Fibroblast of mammary gland (primary cell): ENCODE measurements around the gene DESI2.

Source experiments
- DNase-seq: peaks from one replicate; pipeline ENCODE4 v3.0.0-alpha.2; 2010; ENCODE audit warnings: low read depth
- H3K4me3 ChIP-seq: 2 replicates; pipeline ENCODE4 v1.5.1; 2011; ENCODE audit warnings: low read depth, mild to moderate bottlenecking, low read length, moderate library complexity; ENCODE audit not compliant: control insufficient read depth
- TF ChIP-seq, protein P1 (sequence below): conservative IDR thresholded peaks from 2 replicates; pipeline ENCODE4 v1.5.1; 2011; ENCODE audit warnings: low read depth, low read length, inconsistent platforms; ENCODE audit not compliant: control insufficient read depth, insufficient read depth

Gene DESI2

DNA sequence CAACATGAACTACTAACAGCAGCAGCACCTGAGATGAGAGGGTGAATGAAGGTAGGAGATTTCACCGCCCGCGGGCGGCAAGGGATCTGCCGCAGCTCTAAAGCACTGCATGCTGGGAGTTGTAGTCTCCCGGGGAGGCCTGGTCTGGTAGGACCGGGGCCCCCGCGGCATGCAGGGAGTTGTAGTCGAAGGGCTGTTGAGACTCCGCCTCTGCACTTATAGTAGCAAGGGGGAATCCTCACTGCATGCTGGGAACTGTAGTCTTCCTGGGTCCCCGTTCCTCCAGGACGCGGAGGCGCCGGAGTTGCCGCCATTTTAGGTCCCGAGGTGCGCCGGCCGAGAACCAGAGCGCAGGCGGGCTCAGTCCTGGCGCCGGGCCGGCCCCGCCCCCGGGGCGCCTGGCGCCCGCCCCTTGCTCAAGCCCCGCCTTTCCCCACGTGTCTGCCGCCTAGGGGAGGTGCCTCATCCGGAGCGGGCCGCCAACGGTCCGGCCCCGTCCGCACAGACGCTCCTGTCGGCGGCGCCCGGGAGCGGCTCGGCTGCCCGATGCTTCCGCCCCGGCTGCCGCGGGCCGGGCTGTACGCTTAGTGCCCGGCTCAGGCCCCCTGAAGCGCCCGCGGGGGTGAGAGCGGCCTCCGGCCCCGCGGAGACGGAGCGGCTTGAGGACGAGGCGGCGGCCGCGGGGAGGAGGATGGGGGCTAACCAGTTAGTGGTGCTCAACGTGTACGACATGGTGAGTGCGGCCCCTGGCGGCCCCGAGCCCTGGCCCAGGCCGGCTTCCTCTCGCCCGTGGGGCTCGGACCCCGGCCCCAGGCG, at the start of gene DESI2:
Gene DESI2 (plus strand): TSS at position 504 of the 816 bp plus-strand sequence. CDS start 188 bp downstream, at position 692.
- DNase-seq: peak; percentile 99
- H3K4me3 ChIP-seq: peak within 1 kb of the TSS; percentile 64
- TF ChIP-seq, protein P1, sequence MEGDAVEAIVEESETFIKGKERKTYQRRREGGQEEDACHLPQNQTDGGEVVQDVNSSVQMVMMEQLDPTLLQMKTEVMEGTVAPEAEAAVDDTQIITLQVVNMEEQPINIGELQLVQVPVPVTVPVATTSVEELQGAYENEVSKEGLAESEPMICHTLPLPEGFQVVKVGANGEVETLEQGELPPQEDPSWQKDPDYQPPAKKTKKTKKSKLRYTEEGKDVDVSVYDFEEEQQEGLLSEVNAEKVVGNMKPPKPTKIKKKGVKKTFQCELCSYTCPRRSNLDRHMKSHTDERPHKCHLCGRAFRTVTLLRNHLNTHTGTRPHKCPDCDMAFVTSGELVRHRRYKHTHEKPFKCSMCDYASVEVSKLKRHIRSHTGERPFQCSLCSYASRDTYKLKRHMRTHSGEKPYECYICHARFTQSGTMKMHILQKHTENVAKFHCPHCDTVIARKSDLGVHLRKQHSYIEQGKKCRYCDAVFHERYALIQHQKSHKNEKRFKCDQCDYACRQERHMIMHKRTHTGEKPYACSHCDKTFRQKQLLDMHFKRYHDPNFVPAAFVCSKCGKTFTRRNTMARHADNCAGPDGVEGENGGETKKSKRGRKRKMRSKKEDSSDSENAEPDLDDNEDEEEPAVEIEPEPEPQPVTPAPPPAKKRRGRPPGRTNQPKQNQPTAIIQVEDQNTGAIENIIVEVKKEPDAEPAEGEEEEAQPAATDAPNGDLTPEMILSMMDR: peak; percentile 19

- peak; percentile 51 for DNase-seq
- TF ChIP-seq, protein P1: peak; percentile 71
- no peak overlapping the region for H3K4me3 ChIP-seq
Observed at GRCh38 chr1:244603498-244603897, 49.4 kb upstream of the DESI2 start.

DNA sequence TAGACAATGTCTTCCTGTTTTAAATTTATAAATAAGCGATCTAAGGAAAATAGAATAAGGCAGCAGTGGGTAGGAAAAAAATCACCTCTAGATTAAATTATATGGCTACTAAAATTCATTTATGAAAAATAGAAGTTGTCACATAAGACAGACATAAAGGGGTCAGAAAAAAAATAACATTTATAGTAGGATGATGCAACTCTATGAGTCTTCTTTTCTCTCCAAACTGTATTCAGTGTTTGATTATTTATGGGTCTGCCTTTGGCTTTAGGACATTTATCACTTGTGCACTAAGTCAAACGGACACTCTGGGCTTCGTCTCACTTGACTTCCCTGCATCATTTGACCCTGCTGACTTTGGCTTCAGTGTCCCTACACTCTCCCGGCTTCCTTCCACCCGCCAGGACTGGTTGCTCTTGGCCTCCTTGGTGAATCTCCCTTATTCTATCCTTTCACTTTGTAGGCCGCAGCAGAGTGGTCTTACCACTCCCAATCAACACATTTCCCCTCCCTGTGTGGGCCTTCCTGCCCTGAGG, 47.0 kb upstream of the DESI2 start:
- H3K4me3 ChIP-seq: no peak overlapping the region
- TF ChIP-seq, protein P1: no peak
- no peak for DNase-seq

DNA sequence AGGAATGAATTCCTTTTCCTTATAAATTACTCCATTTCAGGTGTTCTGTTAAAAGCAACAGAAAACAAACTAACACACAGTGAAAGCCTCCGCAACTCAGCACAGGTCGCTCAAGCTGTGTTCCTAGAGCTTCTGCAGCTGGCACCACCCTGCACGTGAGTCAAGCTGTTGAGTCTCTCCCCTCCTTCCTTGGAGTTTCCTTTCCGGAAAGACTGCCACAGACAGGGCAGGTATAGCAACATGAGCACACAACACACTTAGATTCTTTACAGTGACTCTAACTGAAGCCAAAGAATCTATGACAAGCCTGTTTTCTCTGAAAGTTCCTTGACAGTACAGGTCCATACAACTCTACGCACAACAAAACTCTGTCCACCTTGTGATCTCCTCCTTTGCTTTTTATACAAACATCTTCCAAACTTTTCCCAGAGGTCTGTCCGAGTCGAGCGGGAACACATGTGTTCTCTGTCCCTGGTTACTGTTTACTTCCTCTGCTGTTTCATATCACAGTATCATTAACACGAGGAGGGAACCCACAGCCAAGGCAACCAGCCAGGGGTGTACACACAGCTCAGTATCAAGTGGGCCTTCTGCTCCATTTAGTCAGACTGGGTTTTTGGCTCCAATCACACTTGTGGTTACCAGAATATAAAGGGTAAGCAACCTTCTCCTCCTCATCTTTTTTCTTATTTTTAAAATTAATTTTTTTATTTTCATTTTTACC, 38.7 kb upstream of the DESI2 start:
- H3K4me3 ChIP-seq: no peak overlapping the region
- TF ChIP-seq, protein P1: no peak
- no peak for DNase-seq

- H3K4me3 ChIP-seq: no peak overlapping the region
- TF ChIP-seq, protein P1: no peak
- no peak for DNase-seq
Observed at GRCh38 chr1:244614879-244615278, 38.0 kb upstream of the DESI2 start.

GRCh38 chr1:244615301-244615700, 37.6 kb upstream of the DESI2 start:
- H3K4me3 ChIP-seq: no peak overlapping the region
- TF ChIP-seq, protein P1: no peak

More at GRCh38 chr1:244615301-244615700, 37.6 kb upstream of the DESI2 start:
- no peak for DNase-seq
